T-helper 2 cell treated with Interferon-gamma antibody and Interleukin-4, amounts not matched to agents 5 μg/mL and 100 μg/mL, for 36 hours (primary cell): ENCODE results near the gene CDH12.

Experiments
- DNase-seq: peaks from one replicate; pipeline ENCODE4 v3.0.0; 2021; ENCODE audit warnings: low spot score
- H3K27ac Mint-ChIP-seq: one replicate; pipeline ENCODE4 v1.8.0; 2021; ENCODE audit warnings: mild to moderate bottlenecking, mixed read lengths
- H3K27me3 Mint-ChIP-seq: one replicate; pipeline ENCODE4 v1.8.0; 2021; ENCODE audit warnings: low read depth, mixed read lengths
- H3K36me3 Mint-ChIP-seq: one replicate; pipeline ENCODE4 v1.8.0; 2021; ENCODE audit warnings: low read depth, mixed read lengths
- H3K4me1 Mint-ChIP-seq: one replicate; pipeline ENCODE4 v1.8.0; 2021; ENCODE audit warnings: low read depth, mixed read lengths
- H3K4me3 Mint-ChIP-seq: one replicate; pipeline ENCODE4 v1.8.0; 2022; ENCODE audit warnings: mild to moderate bottlenecking, moderate library complexity, mixed read lengths
- H3K9me3 Mint-ChIP-seq: one replicate; pipeline ENCODE4 v1.8.0; 2021; ENCODE audit warnings: mixed read lengths

The CDH12 gene

DNA sequence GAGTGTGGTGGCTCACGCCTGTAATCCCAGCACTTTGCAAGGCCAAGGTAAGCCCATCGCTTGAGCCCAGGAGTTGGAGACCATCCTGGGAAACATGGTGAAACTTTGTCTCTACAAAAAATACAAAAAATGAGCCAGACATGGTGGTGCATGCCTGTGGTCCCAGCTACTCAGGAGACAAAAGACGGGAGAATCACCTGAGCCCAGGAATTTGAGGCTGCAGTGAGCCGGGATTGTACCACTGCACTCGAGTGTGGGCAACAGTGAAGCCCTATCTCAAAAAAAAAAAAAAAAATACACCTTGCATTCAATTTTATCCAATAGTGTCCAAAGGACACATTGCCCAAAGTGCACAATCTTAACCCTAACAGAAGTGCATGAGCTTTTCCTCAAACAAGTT is 372.8 kb downstream of the CDH12 start:
- peaks cover 40% of the 10 kb centered on the region for H3K9me3 Mint-ChIP-seq
- H3K36me3 Mint-ChIP-seq = no peaks in the 10 kb centered on the region
- H3K27ac Mint-ChIP-seq = no peak overlapping the region
- no peaks in the 10 kb centered on the region for H3K4me1 Mint-ChIP-seq
- DNase-seq = no peak
- no peak overlapping the region for H3K4me3 Mint-ChIP-seq
- no peaks in the 10 kb centered on the region for H3K27me3 Mint-ChIP-seq

DNA sequence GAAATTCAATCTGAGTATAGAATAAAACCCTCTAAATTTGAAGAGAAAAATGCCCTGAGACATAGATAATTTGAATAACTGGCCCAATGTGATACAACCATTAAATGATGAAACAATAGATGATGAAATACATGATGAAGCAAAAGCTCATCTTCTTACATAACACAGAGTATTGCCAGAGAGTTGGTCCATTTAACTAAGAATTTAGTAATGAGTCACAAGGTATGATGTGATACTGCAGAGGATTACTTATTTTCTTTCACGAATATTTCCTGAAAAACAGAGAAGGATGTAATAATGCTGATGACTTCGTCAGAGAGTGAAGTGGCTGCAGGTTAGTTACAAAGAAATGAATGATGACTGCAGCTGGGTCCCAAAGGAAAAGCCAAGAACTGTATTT is 379.3 kb downstream of the CDH12 start:
- no peaks in the 10 kb centered on the region for H3K4me1 Mint-ChIP-seq
- no peaks in the 10 kb centered on the region for H3K36me3 Mint-ChIP-seq
- DNase-seq = no peak
- no peaks in the 10 kb centered on the region for H3K27me3 Mint-ChIP-seq
- peaks cover 60% of the 10 kb centered on the region for H3K9me3 Mint-ChIP-seq
- no peak overlapping the region for H3K27ac Mint-ChIP-seq
- no peak overlapping the region for H3K4me3 Mint-ChIP-seq

DNA sequence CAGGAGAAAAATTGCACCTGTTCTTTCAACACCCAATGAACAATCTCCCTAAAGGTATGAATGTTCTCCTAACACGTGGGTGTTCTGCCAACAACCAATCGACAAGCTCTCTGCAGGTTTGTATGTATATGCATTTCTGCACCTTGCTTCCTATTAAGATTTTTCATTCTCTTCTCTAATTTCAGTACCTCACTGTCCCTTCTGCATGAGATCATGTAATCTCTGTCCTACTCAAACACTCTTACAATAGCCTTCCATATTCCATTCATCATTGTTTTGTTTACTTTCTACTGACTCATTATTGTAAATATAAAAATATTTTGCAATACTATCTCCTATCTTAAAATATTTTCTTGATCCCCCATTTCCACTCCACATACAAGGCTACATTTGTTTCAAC is 382.0 kb downstream of the CDH12 start:
- Mint-ChIP-seq H3K36me3 (no peaks in the 10 kb centered on the region), H3K4me1 (no peaks in the 10 kb centered on the region), H3K27ac (no peak overlapping the region), H3K4me3 (no peak overlapping the region), H3K27me3 (no peaks in the 10 kb centered on the region), H3K9me3 (peaks cover 53% of the 10 kb centered on the region)
- no peak for DNase-seq

DNA sequence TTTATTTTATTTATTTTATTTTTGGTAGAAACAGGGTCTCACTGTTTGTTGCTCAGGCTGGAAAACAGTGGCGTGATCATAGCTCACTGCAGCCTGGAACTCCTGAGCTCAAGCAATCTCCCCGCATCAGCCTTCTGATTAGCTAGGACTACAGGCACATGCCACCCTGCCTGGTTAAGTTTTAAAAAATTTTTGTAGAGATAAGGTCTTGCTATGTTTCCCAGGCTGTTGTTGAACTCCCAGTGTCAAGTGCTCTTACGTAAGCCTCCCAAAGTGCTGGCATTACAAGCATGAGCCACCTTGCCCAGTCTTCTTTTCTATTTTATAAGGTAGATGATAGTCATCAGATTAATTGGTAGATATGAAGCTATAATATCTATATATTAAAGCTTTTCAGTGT is 382.7 kb downstream of the CDH12 start:
- DNase-seq = no peak
- Mint-ChIP-seq H3K36me3 (no peaks in the 10 kb centered on the region), H3K27ac (no peak overlapping the region), H3K9me3 (peaks cover 55% of the 10 kb centered on the region), H3K4me3 (no peak overlapping the region), H3K27me3 (no peaks in the 10 kb centered on the region), H3K4me1 (no peaks in the 10 kb centered on the region)

DNA sequence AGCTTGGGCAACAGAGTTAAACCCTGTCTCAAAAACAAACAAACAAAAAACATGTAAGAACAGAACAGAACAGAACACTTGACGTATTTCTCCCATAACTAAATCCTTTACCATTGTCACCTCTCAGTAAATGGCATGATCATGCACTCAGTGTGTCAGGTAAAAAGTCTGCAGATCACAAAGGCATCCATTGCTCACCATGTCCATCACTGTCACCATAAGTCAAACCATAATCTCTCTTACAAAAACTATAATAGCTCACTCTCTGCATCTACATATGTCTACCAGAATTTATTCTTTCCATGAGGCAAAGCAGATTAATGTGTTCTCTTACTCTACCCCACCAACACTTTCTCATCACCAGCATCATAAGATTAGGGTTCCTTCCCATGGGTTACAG is 387.5 kb downstream of the CDH12 start:
- Mint-ChIP-seq H3K27me3 (no peaks in the 10 kb centered on the region), H3K4me1 (no peaks in the 10 kb centered on the region), H3K27ac (no peak overlapping the region), H3K36me3 (no peaks in the 10 kb centered on the region), H3K4me3 (no peak overlapping the region), H3K9me3 (peaks cover 31% of the 10 kb centered on the region)
- DNase-seq = no peak

DNA sequence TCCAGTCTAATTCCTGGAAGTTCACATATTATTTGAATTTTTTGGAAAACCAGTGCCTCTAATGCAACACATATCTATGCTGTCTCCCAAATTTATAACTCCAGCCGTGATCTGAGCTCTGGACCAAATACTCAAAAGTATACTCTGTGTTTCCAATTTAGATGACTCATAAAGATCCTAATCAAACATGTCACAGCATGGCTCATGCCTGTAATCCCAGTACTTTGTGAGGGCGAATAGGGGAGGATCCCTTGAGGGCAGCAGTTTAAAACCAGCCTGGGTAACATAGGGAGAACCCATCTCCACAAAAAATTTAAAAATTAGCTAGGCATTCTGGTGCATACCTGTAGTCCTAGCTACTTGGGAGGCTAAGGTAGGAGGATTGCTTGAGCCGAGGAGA is 388.0 kb downstream of the CDH12 start:
- DNase-seq = no peak
- Mint-ChIP-seq H3K27ac (no peak overlapping the region), H3K36me3 (no peaks in the 10 kb centered on the region), H3K4me3 (no peak overlapping the region), H3K9me3 (peaks cover 31% of the 10 kb centered on the region), H3K27me3 (no peaks in the 10 kb centered on the region), H3K4me1 (no peaks in the 10 kb centered on the region)

DNA sequence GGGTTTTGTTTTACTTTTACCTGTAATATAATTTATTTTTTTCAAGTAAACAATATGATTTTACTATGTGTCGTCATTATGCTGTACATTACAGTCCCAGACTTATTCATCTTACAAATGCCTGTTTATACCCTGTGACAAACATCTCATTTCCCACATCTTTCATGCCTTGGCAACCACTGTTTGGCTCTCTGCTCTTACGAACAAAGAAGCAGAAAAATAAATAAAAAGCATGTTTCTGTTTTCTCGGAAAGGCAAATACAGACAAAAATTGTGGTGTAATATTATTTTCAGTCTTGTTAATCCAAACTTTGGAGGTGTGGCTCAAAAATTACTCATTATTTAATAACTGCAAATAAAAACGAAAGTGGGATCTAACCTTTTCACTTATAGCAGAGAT is 393.0 kb downstream of the CDH12 start:
- Mint-ChIP-seq H3K36me3 (no peaks in the 10 kb centered on the region), H3K27me3 (no peaks in the 10 kb centered on the region), H3K27ac (no peak overlapping the region), H3K4me1 (no peaks in the 10 kb centered on the region), H3K9me3 (peaks cover 24% of the 10 kb centered on the region), H3K4me3 (no peak overlapping the region)
- no peak for DNase-seq

DNA sequence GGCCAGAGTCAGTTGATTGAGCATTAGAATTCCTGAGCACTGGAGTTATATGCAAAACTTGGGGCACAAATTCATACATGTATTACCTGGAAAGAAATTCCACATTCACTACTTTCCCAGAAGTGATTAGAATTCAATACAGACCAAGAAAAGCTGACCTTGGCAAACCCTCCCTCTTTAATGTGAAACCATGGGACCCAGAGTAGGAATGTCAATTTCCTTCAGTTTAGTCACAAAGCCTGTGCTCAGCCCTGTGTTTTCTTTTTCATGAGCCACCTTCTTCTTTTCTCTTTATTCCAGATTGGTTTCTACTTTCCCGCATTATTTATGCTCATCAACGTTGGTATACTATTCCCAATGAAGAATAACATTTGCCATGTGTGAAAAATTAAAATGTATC is 420.2 kb downstream of the CDH12 start:
- H3K9me3 Mint-ChIP-seq = peaks cover 43% of the 10 kb centered on the region
- no peaks in the 10 kb centered on the region for H3K4me1 Mint-ChIP-seq
- no peak overlapping the region for H3K27ac Mint-ChIP-seq
- no peaks in the 10 kb centered on the region for H3K27me3 Mint-ChIP-seq
- no peak for DNase-seq
- no peaks in the 10 kb centered on the region for H3K36me3 Mint-ChIP-seq
- H3K4me3 Mint-ChIP-seq = no peak overlapping the region

DNA sequence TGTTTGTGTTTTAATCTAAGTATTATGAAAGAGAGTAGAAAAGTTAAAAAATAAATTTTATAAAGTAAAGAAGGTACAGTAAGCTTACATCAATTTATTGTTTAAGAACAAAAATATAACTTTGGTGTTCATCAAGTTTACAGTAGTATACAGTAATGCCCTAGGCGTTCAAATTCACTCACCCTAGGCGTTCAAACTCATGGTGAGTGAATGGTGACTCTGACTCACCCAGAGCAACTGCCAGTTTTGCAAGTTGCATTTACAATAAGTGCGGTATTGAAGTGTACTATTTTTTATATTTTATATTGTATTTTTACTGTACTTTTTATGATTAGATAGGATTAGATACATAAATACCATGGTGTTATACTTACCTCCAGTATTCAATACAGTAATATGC is 421.3 kb downstream of the CDH12 start:
- Mint-ChIP-seq H3K9me3 (peaks cover 49% of the 10 kb centered on the region), H3K4me1 (no peaks in the 10 kb centered on the region), H3K27ac (no peak overlapping the region), H3K27me3 (no peaks in the 10 kb centered on the region), H3K4me3 (no peak overlapping the region), H3K36me3 (no peaks in the 10 kb centered on the region)
- no peak for DNase-seq

DNA sequence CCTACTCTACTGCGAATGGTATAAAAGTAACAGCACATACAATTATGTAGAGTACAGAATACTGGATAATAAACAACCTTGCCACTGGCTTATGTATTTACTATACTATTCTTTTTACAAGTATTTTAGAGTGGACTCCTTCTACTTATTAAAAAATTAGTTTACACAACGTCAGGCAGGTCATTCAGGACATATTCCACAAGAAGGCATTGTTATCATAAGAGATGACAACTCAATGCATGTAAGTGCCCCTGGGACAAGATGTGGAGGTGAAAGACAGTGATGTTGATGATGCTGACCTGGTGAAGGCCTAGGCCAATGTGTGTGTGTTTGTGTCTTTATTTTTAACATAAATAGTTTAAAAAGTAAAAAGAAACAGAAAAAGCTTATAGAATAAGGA is 421.7 kb downstream of the CDH12 start:
- Mint-ChIP-seq H3K36me3 (no peaks in the 10 kb centered on the region), H3K9me3 (peaks cover 51% of the 10 kb centered on the region), H3K27ac (no peak overlapping the region), H3K4me3 (no peak overlapping the region), H3K4me1 (no peaks in the 10 kb centered on the region), H3K27me3 (no peaks in the 10 kb centered on the region)
- DNase-seq = no peak

DNA sequence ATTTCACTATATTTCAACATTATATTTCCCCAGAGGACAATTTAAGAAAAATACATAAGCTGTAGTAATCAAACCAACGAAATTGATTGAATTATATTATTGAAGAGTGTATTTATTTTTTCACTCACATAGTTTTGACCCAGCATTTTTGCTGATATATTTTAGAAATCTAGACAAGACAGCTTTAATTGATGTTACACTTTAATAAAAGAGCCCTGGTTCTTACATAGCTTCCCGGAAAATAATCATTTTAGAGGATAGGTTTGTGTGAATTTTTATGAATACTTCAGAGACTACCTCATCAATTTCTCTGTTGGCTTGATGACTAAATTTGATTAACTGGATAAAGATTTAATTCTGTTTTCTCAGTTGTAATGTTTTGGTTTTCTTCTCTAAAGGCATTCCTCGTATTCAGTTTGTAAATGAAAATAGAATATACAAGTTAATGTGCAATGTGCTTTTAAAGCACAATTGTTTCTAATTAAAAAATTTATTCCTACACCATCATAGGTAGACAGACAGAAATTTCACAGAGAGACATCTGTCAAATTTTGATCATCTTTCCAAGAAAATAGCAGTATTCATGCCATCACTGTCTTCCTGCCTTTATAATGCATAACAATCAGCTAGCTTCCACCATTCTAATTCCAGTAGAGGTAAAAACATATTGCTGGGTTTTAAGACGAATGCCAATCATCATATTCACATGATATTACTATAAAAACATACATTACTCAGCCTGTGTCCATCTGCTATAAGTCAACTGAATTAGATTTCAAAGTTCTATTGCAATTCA is 441.4 kb downstream of the CDH12 start:
- H3K9me3 Mint-ChIP-seq = peaks cover 19% of the 10 kb centered on the region
- no peak for DNase-seq
- no peaks in the 10 kb centered on the region for H3K36me3 Mint-ChIP-seq
- no peak overlapping the region for H3K27ac Mint-ChIP-seq
- no peaks in the 10 kb centered on the region for H3K27me3 Mint-ChIP-seq
- no peaks in the 10 kb centered on the region for H3K4me1 Mint-ChIP-seq
- H3K4me3 Mint-ChIP-seq = no peak overlapping the region

DNA sequence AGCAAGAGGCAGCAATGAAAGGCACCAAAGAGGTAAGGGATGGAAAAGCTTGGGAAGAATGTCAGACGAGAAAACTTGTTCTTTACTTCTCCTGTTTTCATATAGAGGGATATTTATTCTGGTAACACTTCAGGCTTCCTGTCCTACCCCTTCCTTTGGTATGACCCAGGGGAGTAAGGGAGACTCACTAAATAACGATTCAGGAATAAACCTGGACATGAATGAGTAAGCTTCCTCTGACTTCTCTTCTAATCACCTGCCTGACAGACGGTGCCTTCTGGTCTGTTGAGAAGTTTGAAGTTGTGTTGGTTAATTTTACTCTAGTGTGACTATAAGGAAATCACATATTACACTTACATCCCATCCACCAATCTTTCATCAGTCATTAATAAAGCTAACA is 461.2 kb downstream of the CDH12 start:
- no peak for DNase-seq
- H3K36me3 Mint-ChIP-seq = no peaks in the 10 kb centered on the region
- peaks cover 33% of the 10 kb centered on the region for H3K9me3 Mint-ChIP-seq
- no peak overlapping the region for H3K4me3 Mint-ChIP-seq
- H3K4me1 Mint-ChIP-seq = no peaks in the 10 kb centered on the region
- no peaks in the 10 kb centered on the region for H3K27me3 Mint-ChIP-seq
- no peak overlapping the region for H3K27ac Mint-ChIP-seq

DNA sequence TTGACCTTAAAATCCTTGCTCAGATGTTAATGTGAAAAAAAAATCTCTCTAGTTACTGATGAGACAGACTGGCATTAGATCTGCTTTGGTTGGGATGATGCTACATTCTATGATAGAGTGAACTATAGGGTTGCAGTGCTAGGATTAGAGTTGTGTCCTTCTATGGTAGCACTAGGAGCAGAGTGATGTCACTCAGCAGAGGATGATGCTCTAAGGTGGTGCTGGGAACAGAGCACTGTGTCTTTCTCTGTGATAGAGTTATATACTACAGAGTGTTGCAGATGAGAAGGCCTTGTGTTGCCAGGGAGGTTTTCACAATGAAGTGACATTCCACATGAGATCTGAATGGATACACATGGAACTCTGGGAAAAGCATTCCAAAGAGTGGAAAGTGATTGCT is 462.3 kb downstream of the CDH12 start:
- Mint-ChIP-seq H3K9me3 (peaks cover 34% of the 10 kb centered on the region), H3K4me3 (no peak overlapping the region), H3K27ac (no peak overlapping the region), H3K27me3 (no peaks in the 10 kb centered on the region), H3K36me3 (no peaks in the 10 kb centered on the region), H3K4me1 (no peaks in the 10 kb centered on the region)
- no peak for DNase-seq

DNA sequence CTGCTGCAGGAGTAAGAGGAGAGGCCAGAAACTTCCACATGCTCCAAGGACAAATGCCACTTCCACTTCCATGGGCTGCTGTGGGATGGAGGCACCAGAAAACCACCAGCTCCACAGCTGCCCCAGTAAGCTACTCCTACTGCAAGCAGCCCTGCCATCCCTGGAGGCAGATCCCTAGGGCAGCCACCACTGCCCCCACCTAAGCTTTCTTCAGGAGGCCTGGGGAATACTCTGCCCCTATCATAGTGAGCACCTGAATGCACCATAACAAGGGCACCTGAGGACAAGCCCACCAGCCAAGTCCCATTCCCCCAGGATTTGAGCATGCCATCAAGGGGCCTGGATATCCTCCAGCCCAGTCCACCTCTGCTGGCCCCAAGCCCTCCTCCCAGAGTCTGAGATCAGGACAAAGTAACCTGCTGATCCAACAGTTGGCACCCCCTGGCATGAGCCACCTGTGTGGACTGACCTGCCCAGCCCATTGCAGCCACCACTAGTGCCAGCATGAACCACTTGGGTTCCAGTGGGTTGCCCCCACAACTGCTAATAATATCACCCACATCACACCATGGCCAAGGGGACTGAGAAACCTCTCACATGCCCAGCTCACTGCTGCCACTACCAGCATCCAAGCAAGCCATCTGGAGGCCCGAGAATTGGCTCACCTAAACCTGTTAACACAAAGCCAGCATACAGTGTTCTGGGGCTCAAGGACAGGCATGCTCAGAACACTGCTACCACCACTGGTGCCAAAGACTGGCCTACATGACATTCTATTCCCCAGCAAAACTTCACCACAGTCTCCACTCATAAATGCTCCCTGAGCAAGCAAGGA is 480.1 kb downstream of the CDH12 start:
- Mint-ChIP-seq H3K27me3 (no peaks in the 10 kb centered on the region), H3K4me3 (no peak overlapping the region), H3K9me3 (peaks cover 37% of the 10 kb centered on the region), H3K4me1 (no peaks in the 10 kb centered on the region), H3K36me3 (no peaks in the 10 kb centered on the region), H3K27ac (no peak overlapping the region)
- DNase-seq = no peak
